Activated CD8-positive, alpha-beta T cell treated with anti-CD3 and anti-CD28 coated beads for 36 hours (primary cell): ENCODE measurements around the gene IST1. TPM values are rescaled to one million over a fixed set of nuclear protein-coding genes. Genes with fewer than 3 reads are reported as not detected.
"Not testable (repeated sequence)": the region's sequence is repeated elsewhere in the genome, so short reads cannot be mapped to it uniquely, and the experiment has no call there.

Experiments used
- ATAC-seq: fragments of 200-7000 bp; cut with Tn5 transposase; one replicate; pipeline ENCODE4 v1.10.0; 2021; ENCODE audit warnings: mild to moderate bottlenecking, moderate library complexity
- CTCF ChIA-PET: fragments of 350-600 bp; sonication (Branson Sonifier 250); formaldehyde crosslinking; loops from one replicate; lab custom pipeline; 2021; ENCODE audit warnings: antibody characterized with exemption; lab: Charles Lee
- POLR2A ChIA-PET: fragments of 350-600 bp; sonication (Branson Sonifier 250); formaldehyde crosslinking; loops from one replicate; lab custom pipeline; 2021; ENCODE audit warnings: antibody characterized with exemption; lab: Charles Lee
- DNase-seq: peaks from one replicate; pipeline ENCODE4 v3.0.0-alpha.2; 2020
- H3K27ac Mint-ChIP-seq: one replicate; pipeline ENCODE4 v1.8.0; 2021; ENCODE audit warnings: mild to moderate bottlenecking, mixed read lengths
- H3K27me3 Mint-ChIP-seq: one replicate; pipeline ENCODE4 v1.8.0; 2021; ENCODE audit warnings: mixed read lengths
- H3K36me3 Mint-ChIP-seq: one replicate; pipeline ENCODE4 v1.8.0; 2021; ENCODE audit warnings: low read depth, mixed read lengths
- H3K4me1 Mint-ChIP-seq: one replicate; pipeline ENCODE4 v1.8.0; 2021; ENCODE audit warnings: low read depth, mixed read lengths
- H3K4me3 Mint-ChIP-seq: one replicate; pipeline ENCODE4 v1.8.0; 2021; ENCODE audit warnings: mild to moderate bottlenecking, moderate library complexity, mixed read lengths
- H3K9me3 Mint-ChIP-seq: one replicate; pipeline ENCODE4 v1.8.0; 2021; ENCODE audit warnings: mixed read lengths
- intact Hi-C: fragments of 100-400 bp; cut with micrococcal nuclease; formaldehyde crosslinking; loops from one replicate; pipeline ENCODE4 v1.10.0; 2022
- total RNA-seq, 2 experiments: library from RNA; stranded (reverse); gene quantifications; one replicate each; pipeline ENCODE4 v1.2.3, GENCODE V29; 2021
- TF ChIP-seq, protein P1 (sequence below): fragments of 200-600 bp; IDR thresholded peaks from one replicate; pipeline ENCODE4 v1.8.0; 2022; ENCODE audit warnings: antibody characterized with exemption, mild to moderate bottlenecking

IST1 gene
- total RNA-seq, 2 experiments from 2014 or later, result 157 to 175 TPM

DNA sequence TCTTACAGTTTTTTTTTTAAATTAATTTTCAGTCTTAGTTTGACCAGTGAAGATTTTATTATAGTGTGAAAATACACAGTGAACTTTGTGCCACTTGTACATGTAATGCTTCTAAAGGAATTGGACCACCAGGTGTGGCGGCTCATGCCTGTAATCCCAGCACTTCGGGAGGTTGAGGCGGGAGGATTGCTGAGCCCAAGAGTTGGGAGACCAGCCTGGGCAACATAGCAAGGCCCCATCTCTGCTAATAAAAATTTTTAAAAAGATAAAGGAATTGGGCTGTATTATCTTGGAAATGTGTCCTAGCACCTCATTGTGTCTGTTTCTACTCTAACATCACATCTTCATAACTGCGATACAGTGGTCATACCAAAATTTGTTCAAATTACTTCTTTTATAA is 3.8 kb downstream of the IST1 start:
- Mint-ChIP-seq H3K36me3 (peaks cover 30% of the 10 kb centered on the region), H3K27ac (peak overlapping the region; percentile 20), H3K9me3 (no peaks in the 10 kb centered on the region), H3K4me1 (peaks cover 38% of the 10 kb centered on the region), H3K4me3 (no peak overlapping the region), H3K27me3 (no peaks in the 10 kb centered on the region)
- POLR2A ChIA-PET, result interaction anchor here (1.8 kb wide), 1 partner anchor 91 kb away, joined by 7 read pairs; the partner anchor contains the start of gene AP1G1
- CTCF ChIA-PET, result interaction anchor here (0.6 to 8.1 kb wide), 3 partner anchors 16 to 63 kb away, joined by 3 to 52 read pairs (median 5); partner anchors contain the start of gene ZNF821
- ATAC-seq (no peak), DNase-seq (no peak)
- TF ChIP-seq, protein P1, sequence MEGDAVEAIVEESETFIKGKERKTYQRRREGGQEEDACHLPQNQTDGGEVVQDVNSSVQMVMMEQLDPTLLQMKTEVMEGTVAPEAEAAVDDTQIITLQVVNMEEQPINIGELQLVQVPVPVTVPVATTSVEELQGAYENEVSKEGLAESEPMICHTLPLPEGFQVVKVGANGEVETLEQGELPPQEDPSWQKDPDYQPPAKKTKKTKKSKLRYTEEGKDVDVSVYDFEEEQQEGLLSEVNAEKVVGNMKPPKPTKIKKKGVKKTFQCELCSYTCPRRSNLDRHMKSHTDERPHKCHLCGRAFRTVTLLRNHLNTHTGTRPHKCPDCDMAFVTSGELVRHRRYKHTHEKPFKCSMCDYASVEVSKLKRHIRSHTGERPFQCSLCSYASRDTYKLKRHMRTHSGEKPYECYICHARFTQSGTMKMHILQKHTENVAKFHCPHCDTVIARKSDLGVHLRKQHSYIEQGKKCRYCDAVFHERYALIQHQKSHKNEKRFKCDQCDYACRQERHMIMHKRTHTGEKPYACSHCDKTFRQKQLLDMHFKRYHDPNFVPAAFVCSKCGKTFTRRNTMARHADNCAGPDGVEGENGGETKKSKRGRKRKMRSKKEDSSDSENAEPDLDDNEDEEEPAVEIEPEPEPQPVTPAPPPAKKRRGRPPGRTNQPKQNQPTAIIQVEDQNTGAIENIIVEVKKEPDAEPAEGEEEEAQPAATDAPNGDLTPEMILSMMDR, result no peak
- intact Hi-C loops, result loop anchor here (5.0 kb wide), 1 partner anchor 92 kb away; the partner anchor contains the start of gene AP1G1

- POLR2A ChIA-PET, result interaction anchor here (0.6 to 1.2 kb wide), 6 partner anchors 10 to 329 kb away, joined by 3 to 5 read pairs (median 4); partner anchors contain the start of gene AP1G1
- CTCF ChIA-PET, result interaction anchor here (0.9 to 8.1 kb wide), 4 partner anchors 19 to 96 kb away, joined by 3 to 52 read pairs (median 4); partner anchors contain the start of gene ZNF821
- intact Hi-C loops, result no loop called here
- ATAC-seq (no peak), DNase-seq (no peak)
- Mint-ChIP-seq H3K9me3 (no peaks in the 10 kb centered on the region), H3K4me1 (peaks cover 56% of the 10 kb centered on the region), H3K4me3 (no peak overlapping the region), H3K27me3 (no peaks in the 10 kb centered on the region), H3K36me3 (peaks cover 34% of the 10 kb centered on the region), H3K27ac (peak overlapping the region; percentile 9)
- TF ChIP-seq, protein P1, result no peak
Observed at GRCh38 chr16:71902656-71903365, 7.5 kb downstream of the IST1 start.

DNA sequence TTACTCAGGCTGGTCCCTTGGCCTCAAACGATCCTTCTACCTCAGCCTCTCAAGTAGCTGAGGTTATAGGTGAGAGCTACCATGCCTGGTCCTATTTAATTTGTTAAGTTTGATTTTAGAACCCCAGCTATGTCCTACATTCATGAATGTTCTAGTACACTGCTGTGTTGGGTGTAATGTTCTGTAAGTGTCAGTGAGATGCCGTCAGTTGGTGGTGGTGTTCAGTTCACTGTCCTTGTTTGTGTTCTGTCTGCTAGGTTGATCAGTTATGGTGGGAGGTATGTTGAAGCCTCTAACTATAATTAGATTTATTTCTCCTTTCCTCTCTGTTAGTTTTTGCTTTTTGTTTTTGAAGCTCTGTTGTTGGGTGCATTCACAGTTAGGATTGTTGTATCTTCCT is 8.3 kb downstream of the IST1 start:
- peak overlapping the region; percentile 60 for H3K27ac Mint-ChIP-seq
- H3K27me3 Mint-ChIP-seq, result no peaks in the 10 kb centered on the region
- intact Hi-C loops, result no loop called here
- H3K9me3 Mint-ChIP-seq, result no peaks in the 10 kb centered on the region
- no peak overlapping the region for H3K4me3 Mint-ChIP-seq
- TF ChIP-seq, protein P1, result no peak
- CTCF ChIA-PET, result interaction anchor here (0.9 to 8.1 kb wide), 3 partner anchors 20 to 97 kb away, joined by 3 to 52 read pairs (median 5); partner anchors contain the start of gene ZNF821
- POLR2A ChIA-PET, result interaction anchor here (0.6 to 1.2 kb wide), 5 partner anchors 8 to 329 kb away, joined by 3 to 4 read pairs (median 3); partner anchors contain the start of gene IST1
- ATAC-seq (no peak), DNase-seq (no peak)
- H3K4me1 Mint-ChIP-seq, result peaks cover 62% of the 10 kb centered on the region
- H3K36me3 Mint-ChIP-seq, result peaks cover 32% of the 10 kb centered on the region

- H3K9me3 Mint-ChIP-seq, result no peaks in the 10 kb centered on the region
- intact Hi-C loops, result no loop called here
- ATAC-seq (no peak), DNase-seq (no peak)
- CTCF ChIA-PET, result interaction anchor here (8.1 kb wide), 1 partner anchor 21 kb away, joined by 52 read pairs; the partner anchor contains the start of gene ZNF821
- no peak overlapping the region for H3K4me3 Mint-ChIP-seq
- peaks cover 64% of the 10 kb centered on the region for H3K4me1 Mint-ChIP-seq
- peak overlapping the region; percentile 59 for H3K27ac Mint-ChIP-seq
- TF ChIP-seq, protein P1, result no peak
- POLR2A ChIA-PET, result interaction anchor here (0.7 kb wide), 2 partner anchors 8 to 10 kb away, joined by 3 read pairs; partner anchors contain the start of gene IST1
- peaks cover 32% of the 10 kb centered on the region for H3K36me3 Mint-ChIP-seq
- H3K27me3 Mint-ChIP-seq, result no peaks in the 10 kb centered on the region
Observed at GRCh38 chr16:71904239-71904638, 8.9 kb downstream of the IST1 start.

DNA sequence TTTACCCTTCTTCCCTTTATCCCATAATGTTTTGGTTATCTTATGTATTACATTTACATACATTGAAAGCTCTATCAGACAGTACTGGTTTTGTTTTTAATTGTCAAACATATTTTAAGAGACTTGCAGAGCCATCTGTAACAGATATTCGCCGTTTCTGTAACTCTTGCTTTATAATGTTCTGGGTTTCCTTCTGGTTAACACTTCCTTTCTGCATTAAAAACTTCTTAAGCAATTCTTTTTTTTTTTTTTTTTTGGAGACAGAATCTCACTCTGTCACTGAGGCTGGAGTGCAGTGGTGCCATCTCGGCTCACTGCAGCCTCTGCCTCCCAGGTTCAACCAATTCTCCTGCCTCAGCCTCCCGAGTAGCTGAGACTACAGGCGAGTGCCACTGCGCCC is 10.4 kb downstream of the IST1 start:
- H3K27ac Mint-ChIP-seq, result peak overlapping the region; percentile 80
- H3K27me3 Mint-ChIP-seq, intact Hi-C loops, H3K9me3 Mint-ChIP-seq, DNase-seq: not testable (repeated sequence)
- POLR2A ChIA-PET, result interaction anchor here (1.1 kb wide), 1 partner anchor 10 kb away, joined by 5 read pairs; the partner anchor contains the start of gene IST1
- ATAC-seq, result peak; percentile 24
- peaks cover 26% of the 10 kb centered on the region for H3K36me3 Mint-ChIP-seq
- H3K4me3 Mint-ChIP-seq, result peak overlapping the region; percentile 3
- peaks cover 66% of the 10 kb centered on the region for H3K4me1 Mint-ChIP-seq
- CTCF ChIA-PET, result interaction anchor here (1.0 to 8.1 kb wide), 2 partner anchors 22 to 56 kb away, joined by 3 to 52 read pairs; partner anchors contain the start of gene ZNF821
